Measurements from ENCODE around the gene CHIC2. TPM values are rescaled to one million over a fixed set of nuclear protein-coding genes. Genes with fewer than 3 reads are reported as not detected.

CHIC2 gene
- total and polyA plus RNA-seq, 2 of the 4 experiments (the other 2 are of a cell fraction), result 20.4 to 26.3 TPM

- Histone ChIP-seq H2AK9ac (replicated peaks; ENCODE audit: low read depth, low read length, poor library complexity) (peak overlapping the region; percentile 29), H4K20me1 (ENCODE audit: insufficient read depth, low read length) (no peaks in the 10 kb centered on the region), H3K79me1 (ENCODE audit: low read depth in 1 of 2, low read length in 2 of 2) (no peaks in the 10 kb centered on the region), H4K5ac (ENCODE audit: low read depth, low read length) (no peak overlapping the region), H2AK5ac (ENCODE audit: low read depth, low read length) (no peak overlapping the region), H3K4me3 (ENCODE audit: insufficient read depth, low read depth, low read length) (no peak overlapping the region), H2AFZ (replicated peaks; ENCODE audit: low read length, poor library complexity) (peak overlapping the region; percentile 82), H3K27ac (ENCODE audit: insufficient read depth, low read length) (peak overlapping the region; percentile 11; the same call in 1 of the 2 replicates), H3K36me3 (ENCODE audit: control insufficient read depth, insufficient read depth, low read length) (no peaks in the 10 kb centered on the region), H3K4ac (ENCODE audit: low read depth, low read length) (peak overlapping the region; percentile 80; the same call in 1 of the 2 replicates), H3K23ac (ENCODE audit: low read depth, low read length) (peak overlapping the region; percentile 55; the same call in 1 of the 2 replicates), H3K9me3 (ENCODE audit: control insufficient read depth, insufficient read depth, low read length) (no peaks in the 10 kb centered on the region), H3K9me1 (ENCODE audit: insufficient read depth, low read length) (peaks cover 8% of the 10 kb centered on the region), H3K14ac (replicated peaks; ENCODE audit: low read depth, low read length) (peak overlapping the region; percentile 80), H3K56ac (ENCODE audit: extremely low read depth, insufficient read depth, low read length) (0 out of 2 replicates have a peak overlapping the region, but pooled peaks have one; percentile 33), H2BK20ac (ENCODE audit: low read depth, low read length) (peak overlapping the region; percentile 79; the same call in 1 of the 2 replicates), H4K8ac (ENCODE audit: low read depth in 2 of 2, low read length in 2 of 2) (peak overlapping the region in 1 of 2 experiments; percentile 74; a peak in 2 of 4 replicates), H3K27me3 (ENCODE audit: control insufficient read depth, insufficient read depth, low read length) (no peaks in the 10 kb centered on the region), H2BK5ac (ENCODE audit: low read depth, low read length, poor library complexity, severe bottlenecking) (peak overlapping the region; percentile 71), H3K4me2 (ENCODE audit: low read depth, low read length) (peak overlapping the region; percentile 23; the same call in 1 of the 2 replicates), H3K9ac (ENCODE audit: low read depth, low read length) (no peak overlapping the region), H3K18ac (ENCODE audit: low read depth, low read length) (peak overlapping the region; percentile 25), H2BK120ac (ENCODE audit: low read depth, low read length) (peak overlapping the region; percentile 85), H4K91ac (ENCODE audit: insufficient read depth, low read depth, low read length) (peak overlapping the region; percentile 58), H3K4me1 (ENCODE audit: control insufficient read depth, insufficient read depth, low read length) (peaks cover 10% of the 10 kb centered on the region), H2BK15ac (ENCODE audit: low read depth, low read length) (peak overlapping the region; percentile 66; the same call in 1 of the 3 replicates)
- intact Hi-C loops (cut with micrococcal nuclease) (no loop called here), in situ Hi-C loops (cut with MboI; ENCODE audit: low sequenced_read_pairs) (no loop called here), dilution Hi-C loops (cut with HindIII; ENCODE audit: low sequenced_read_pairs, unreplicated experiment) (no loop called here)
- ATAC-seq (ENCODE audit: low read depth), result peak; percentile 98
- CTCF ChIA-PET, result interaction anchor here (1.7 kb wide), 1 partner anchor 11 kb away, joined by 5 read pairs; no protein-coding TSS in a partner anchor
- no CpG with 5 or more reads among the region's 4 CpGs for WGBS, 2 experiments (ENCODE audit: extremely low coverage in 2 of 2, insufficient read length in 1 of 2)
- peak; percentile 90 for DNase-seq
- POLR2A ChIA-PET (ENCODE audit: unreplicated experiment), result no interaction called here
- BruUV-seq (replicated peaks), result no TSS peak
- TF ChIP-seq NFE2L2 (IDR thresholded peaks at IDR 0.05; ENCODE audit: low read depth, low read length), result no peak
- no peak for TF ChIP-seq CTCF (conservative IDR thresholded peaks at IDR 0.05; ENCODE audit: low read depth, low read length)
- no peak for TF ChIP-seq CEBPB (IDR thresholded peaks at IDR 0.05; ENCODE audit: low read depth, low read length)
- TF ChIP-seq SMC3 (IDR thresholded peaks at IDR 0.05; ENCODE audit: low read depth, low read length), result 0 out of 2 replicates have a peak, but pooled peaks have one; percentile 20
- no peak for TF ChIP-seq MXI1 (IDR thresholded peaks at IDR 0.05; ENCODE audit: borderline replicate concordance, low read depth, low read length)
- no peak for TF ChIP-seq POLR2A (IDR thresholded peaks at IDR 0.05; ENCODE audit: low read depth, low read length)
- no peak for TF ChIP-seq RFX5 (IDR thresholded peaks at IDR 0.05; ENCODE audit: low read depth, low read length)
- TF ChIP-seq BHLHE40 (IDR thresholded peaks at IDR 0.05; ENCODE audit: low read depth, low read length), result no peak
- no peak for TF ChIP-seq USF2 (IDR thresholded peaks at IDR 0.05; ENCODE audit: low read depth, low read length)
- TF ChIP-seq MAFK (IDR thresholded peaks at IDR 0.05; ENCODE audit: low read depth, low read length), result no peak
- no peak; the same call in 1 of the 2 replicates for TF ChIP-seq RAD21 (IDR thresholded peaks at IDR 0.05; ENCODE audit: low read length)
- TF ChIP-seq RCOR1 (IDR thresholded peaks at IDR 0.05; ENCODE audit: insufficient replicate concordance, low read length), result no peak
- TF ChIP-seq ELK1 (IDR thresholded peaks at IDR 0.05; ENCODE audit: borderline replicate concordance, low read depth, low read length), result no peak
- peak; percentile 23; the same call in 1 of the 2 replicates for TF ChIP-seq MAZ (IDR thresholded peaks at IDR 0.05; ENCODE audit: borderline replicate concordance, low read depth, low read length)
These were observed 101.7 kb downstream of the CHIC2 start for GRCh38 chr4:53962516-53963225.
